ENCODE results near the gene THOC7. TPM values are rescaled to one million over a fixed set of nuclear protein-coding genes. Genes with fewer than 3 reads are reported as not detected.

THOC7 gene
- total and polyA plus RNA-seq, 2 experiments from 2014 or later = 61.7 to 67.3 TPM

DNA sequence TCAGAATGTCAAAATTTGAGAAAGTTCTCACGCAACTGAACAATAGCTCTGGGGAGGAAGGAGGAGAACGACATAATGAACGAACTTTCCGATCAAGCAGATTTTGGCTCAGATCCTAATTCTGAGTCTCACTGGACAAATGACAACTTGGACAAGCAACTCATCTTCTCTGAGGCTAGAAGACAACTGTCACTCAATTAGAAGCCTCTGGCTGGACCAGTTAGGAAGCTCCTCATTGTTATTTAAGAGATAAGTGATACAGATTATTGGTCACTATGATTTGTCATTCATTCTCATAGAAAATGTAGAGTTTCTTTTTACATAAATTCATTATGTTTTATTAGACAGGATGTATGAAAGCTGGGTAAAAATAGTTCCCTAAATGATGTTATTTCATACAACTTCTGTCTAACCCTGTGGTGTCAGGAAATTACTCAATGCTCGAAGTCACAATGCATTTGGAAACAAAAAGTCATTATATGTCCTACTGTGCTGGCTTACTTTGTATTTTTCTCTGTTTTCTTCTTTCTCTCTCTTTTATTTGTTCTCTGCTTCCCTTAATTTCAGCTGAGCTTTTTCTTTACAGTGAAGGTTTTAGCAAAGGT, 55.5 kb downstream of the THOC7 start:
- Histone ChIP-seq H4K20me1 (ENCODE audit: insufficient read depth, poor library complexity, severe bottlenecking) (no peaks in the 10 kb centered on the region), H3K27me3 (no peaks in the 10 kb centered on the region), H3K4me3 (no peak overlapping the region), H3K79me2 (no peaks in the 10 kb centered on the region), H3K27ac (no peak overlapping the region), H3K9me2 (replicated peaks; ENCODE audit: insufficient read depth) (no peaks in the 10 kb centered on the region), H2AFZ (no peak overlapping the region), H3K4me2 (no peak overlapping the region), H3K36me3 (replicated peaks; ENCODE audit: insufficient read depth, low read depth) (no peaks in the 10 kb centered on the region), H3K4me1 (ENCODE audit: insufficient read depth) (no peaks in the 10 kb centered on the region), H3K9me3 (ENCODE audit: low read depth) (no peaks in the 10 kb centered on the region)
- DNase-seq (ENCODE audit: low spot score) = no peak
- TF ChIP-seq EZH2 (IDR thresholded peaks at IDR 0.05; ENCODE audit: borderline replicate concordance) = no peak
- TF ChIP-seq EZH2phosphoT487 (IDR thresholded peaks at IDR 0.05; ENCODE audit: low read depth, severe bottlenecking, unreplicated experiment) = no peak
- TF ChIP-seq, protein P1, sequence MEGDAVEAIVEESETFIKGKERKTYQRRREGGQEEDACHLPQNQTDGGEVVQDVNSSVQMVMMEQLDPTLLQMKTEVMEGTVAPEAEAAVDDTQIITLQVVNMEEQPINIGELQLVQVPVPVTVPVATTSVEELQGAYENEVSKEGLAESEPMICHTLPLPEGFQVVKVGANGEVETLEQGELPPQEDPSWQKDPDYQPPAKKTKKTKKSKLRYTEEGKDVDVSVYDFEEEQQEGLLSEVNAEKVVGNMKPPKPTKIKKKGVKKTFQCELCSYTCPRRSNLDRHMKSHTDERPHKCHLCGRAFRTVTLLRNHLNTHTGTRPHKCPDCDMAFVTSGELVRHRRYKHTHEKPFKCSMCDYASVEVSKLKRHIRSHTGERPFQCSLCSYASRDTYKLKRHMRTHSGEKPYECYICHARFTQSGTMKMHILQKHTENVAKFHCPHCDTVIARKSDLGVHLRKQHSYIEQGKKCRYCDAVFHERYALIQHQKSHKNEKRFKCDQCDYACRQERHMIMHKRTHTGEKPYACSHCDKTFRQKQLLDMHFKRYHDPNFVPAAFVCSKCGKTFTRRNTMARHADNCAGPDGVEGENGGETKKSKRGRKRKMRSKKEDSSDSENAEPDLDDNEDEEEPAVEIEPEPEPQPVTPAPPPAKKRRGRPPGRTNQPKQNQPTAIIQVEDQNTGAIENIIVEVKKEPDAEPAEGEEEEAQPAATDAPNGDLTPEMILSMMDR (IDR thresholded peaks at IDR 0.05; ENCODE audit: poor library complexity) = no peak
- WGBS (ENCODE audit: low lambda C conversion rate, missing lambda C conversion rate) = 92% methylated on average over 5 of the region's 5 CpGs

DNA sequence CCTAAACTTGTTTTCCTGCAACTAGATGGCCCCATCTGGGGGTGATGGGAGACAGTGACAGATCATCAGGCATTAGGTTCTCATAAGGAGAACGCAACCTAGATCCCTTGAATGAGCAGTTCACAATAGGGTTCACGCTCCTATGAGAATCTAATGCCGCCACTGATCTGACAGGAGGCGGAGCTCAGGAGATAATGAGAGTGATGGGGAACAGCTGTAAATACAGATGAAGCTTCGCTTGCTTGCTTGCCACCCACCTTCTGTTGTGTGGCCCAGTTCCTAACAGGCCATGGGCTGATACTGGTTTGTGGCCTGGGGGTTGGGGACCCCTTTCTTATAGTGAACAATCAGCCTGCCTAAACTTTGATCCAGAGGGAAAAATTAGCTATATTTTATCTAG, 59.7 kb downstream of the THOC7 start:
- H3K27me3 ChIP-seq = no peaks in the 10 kb centered on the region
- no peak for DNase-seq (ENCODE audit: low spot score)
- no peaks in the 10 kb centered on the region for H3K9me2 ChIP-seq (replicated peaks; ENCODE audit: insufficient read depth)
- no peak overlapping the region for H3K27ac ChIP-seq
- H3K4me2 ChIP-seq = no peak overlapping the region
- no peaks in the 10 kb centered on the region for H3K36me3 ChIP-seq (replicated peaks; ENCODE audit: insufficient read depth, low read depth)
- no peaks in the 10 kb centered on the region for H4K20me1 ChIP-seq (ENCODE audit: insufficient read depth, poor library complexity, severe bottlenecking)
- no peak overlapping the region for H3K4me3 ChIP-seq
- H3K9me3 ChIP-seq (ENCODE audit: low read depth) = no peaks in the 10 kb centered on the region
- WGBS (ENCODE audit: low lambda C conversion rate, missing lambda C conversion rate) = 84% methylated on average over 5 of the region's 5 CpGs
- no peak overlapping the region for H2AFZ ChIP-seq
- no peaks in the 10 kb centered on the region for H3K4me1 ChIP-seq (ENCODE audit: insufficient read depth)
- TF ChIP-seq, protein P1 (IDR thresholded peaks at IDR 0.05; ENCODE audit: poor library complexity) = no peak
- TF ChIP-seq EZH2 (IDR thresholded peaks at IDR 0.05; ENCODE audit: borderline replicate concordance) = no peak
- no peak for TF ChIP-seq EZH2phosphoT487 (IDR thresholded peaks at IDR 0.05; ENCODE audit: low read depth, severe bottlenecking, unreplicated experiment)
- H3K79me2 ChIP-seq = no peaks in the 10 kb centered on the region

DNA sequence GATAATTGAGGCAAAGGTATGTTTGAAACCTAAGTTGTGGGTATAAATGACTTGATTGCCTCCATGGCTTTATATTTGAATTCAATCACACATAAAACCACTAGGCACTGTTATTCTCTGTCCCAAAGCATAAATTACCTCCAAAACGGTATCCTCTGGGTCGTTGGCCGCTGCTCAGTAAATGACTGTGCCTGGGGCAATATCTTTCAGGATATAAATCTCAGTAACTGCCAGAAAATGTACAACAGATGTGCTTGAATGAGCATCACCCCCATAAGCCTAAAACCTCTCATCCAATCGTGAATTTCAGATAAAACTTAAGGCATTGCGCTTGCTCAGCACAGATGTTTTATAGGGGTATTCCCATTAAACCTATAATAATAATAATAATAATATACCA, 63.5 kb downstream of the THOC7 start:
- H3K4me2 ChIP-seq = no peak overlapping the region
- H3K9me3 ChIP-seq (ENCODE audit: low read depth) = no peaks in the 10 kb centered on the region
- no peaks in the 10 kb centered on the region for H3K36me3 ChIP-seq (replicated peaks; ENCODE audit: insufficient read depth, low read depth)
- H3K4me1 ChIP-seq (ENCODE audit: insufficient read depth) = no peaks in the 10 kb centered on the region
- no peak overlapping the region for H3K27ac ChIP-seq
- TF ChIP-seq EZH2 (IDR thresholded peaks at IDR 0.05; ENCODE audit: borderline replicate concordance) (no peak), EZH2phosphoT487 (IDR thresholded peaks at IDR 0.05; ENCODE audit: low read depth, severe bottlenecking, unreplicated experiment) (no peak)
- TF ChIP-seq, protein P1 (IDR thresholded peaks at IDR 0.05; ENCODE audit: poor library complexity) = no peak
- no peaks in the 10 kb centered on the region for H3K27me3 ChIP-seq
- no peak overlapping the region for H2AFZ ChIP-seq
- H3K79me2 ChIP-seq = no peaks in the 10 kb centered on the region
- no peaks in the 10 kb centered on the region for H3K9me2 ChIP-seq (replicated peaks; ENCODE audit: insufficient read depth)
- 45% methylated on average over 5 of the region's 5 CpGs for WGBS (ENCODE audit: low lambda C conversion rate, missing lambda C conversion rate)
- no peak for DNase-seq (ENCODE audit: low spot score)
- H4K20me1 ChIP-seq (ENCODE audit: insufficient read depth, poor library complexity, severe bottlenecking) = no peaks in the 10 kb centered on the region
- H3K4me3 ChIP-seq = no peak overlapping the region
